Mesenchymal stem cell (in vitro differentiated cells and primary cell): Measurements from ENCODE around the gene LRP1.

Source experiments
- DNase-seq: peaks from one replicate; pipeline ENCODE4 v3.0.0-alpha.2; 2013
- H2AFZ ChIP-seq: one replicate; pipeline ENCODE4 v1.6.1; 2013; ENCODE audit warnings: low read depth, mild to moderate bottlenecking, control low read depth, inconsistent platforms, low read length, moderate library complexity
- H2AK5ac ChIP-seq: 2 replicates; pipeline ENCODE4 v1.6.1; 2013; ENCODE audit warnings: low read length, moderate library complexity, mild to moderate bottlenecking, inconsistent platforms; ENCODE audit not compliant: severe bottlenecking
- H2BK120ac ChIP-seq: one replicate; pipeline ENCODE4 v1.6.1; 2013; ENCODE audit warnings: low read depth, mild to moderate bottlenecking, inconsistent platforms, low read length, moderate library complexity
- H2BK12ac ChIP-seq, 2 experiments: one replicate each; pipeline ENCODE4 v1.6.1; 2013; ENCODE audit warnings: inconsistent platforms in 2 of 2, low read length in 2 of 2, mild to moderate bottlenecking in 2 of 2, moderate library complexity in 2 of 2, control low read depth in 1 of 2
- H2BK15ac ChIP-seq: one replicate; pipeline ENCODE4 v1.6.1; 2013; ENCODE audit warnings: mild to moderate bottlenecking, low read depth, inconsistent platforms; ENCODE audit not compliant: poor library complexity, severe bottlenecking
- H2BK5ac ChIP-seq: 2 replicates; pipeline ENCODE4 v1.6.1; 2013; ENCODE audit warnings: low read depth, mild to moderate bottlenecking, low read length, control low read depth, inconsistent platforms; ENCODE audit not compliant: poor library complexity, severe bottlenecking
- H3K14ac ChIP-seq, 2 experiments: one replicate each; pipeline ENCODE4 v1.6.1; 2013; ENCODE audit warnings: inconsistent platforms in 2 of 2, low read length in 2 of 2, control low read depth in 1 of 2, mild to moderate bottlenecking in 1 of 2, moderate library complexity in 1 of 2
- H3K18ac ChIP-seq, 2 experiments: one replicate each; pipeline ENCODE4 v1.6.1; 2013; ENCODE audit warnings: inconsistent platforms in 2 of 2, low read length in 2 of 2, control low read depth in 1 of 2, low read depth in 1 of 2, mild to moderate bottlenecking in 1 of 2
- H3K23ac ChIP-seq, 2 experiments: one replicate each; pipeline ENCODE4 v1.6.1; 2013; ENCODE audit warnings: inconsistent platforms in 2 of 2, low read length in 2 of 2, mild to moderate bottlenecking in 2 of 2, moderate library complexity in 2 of 2, control low read depth in 1 of 2
- H3K27ac ChIP-seq: 2 replicates; pipeline ENCODE4 v1.5.1; 2013; ENCODE audit warnings: mild to moderate bottlenecking, moderate library complexity, low read length, control low read depth, inconsistent platforms; ENCODE audit not compliant: poor library complexity, severe bottlenecking
- H3K27me3 ChIP-seq, 2 experiments: 2 replicates each; pipeline versions ENCODE4 v1.6.1 to v1.7.0; 2013; ENCODE audit warnings: low read length in 2 of 2, mild to moderate bottlenecking in 2 of 2, moderate library complexity in 2 of 2, control low read depth in 1 of 2, inconsistent platforms in 1 of 2; ENCODE audit not compliant: control insufficient read depth in 1 of 2, insufficient read depth in 1 of 2
- H3K36me3 ChIP-seq, 2 experiments: 2 replicates each; pipeline versions ENCODE4 v1.6.1 to v1.7.0; 2013; ENCODE audit warnings: low read length in 2 of 2, control low read depth in 1 of 2, inconsistent platforms in 1 of 2, low read depth in 1 of 2, mild to moderate bottlenecking in 1 of 2; ENCODE audit not compliant: insufficient read depth in 2 of 2, control insufficient read depth in 1 of 2
- H3K4ac ChIP-seq, 2 experiments: one replicate each; pipeline ENCODE4 v1.6.1; 2013; ENCODE audit warnings: inconsistent platforms in 2 of 2, low read length in 2 of 2, mild to moderate bottlenecking in 2 of 2, moderate library complexity in 2 of 2, control low read depth in 1 of 2, low read depth in 1 of 2
- H3K4me1 ChIP-seq: 2 replicates; pipeline ENCODE4 v1.6.1; 2013; ENCODE audit warnings: low read depth, low read length, control low read depth; ENCODE audit not compliant: control insufficient read depth, insufficient read depth
- H3K4me2 ChIP-seq: 2 replicates; pipeline ENCODE4 v1.6.1; 2013; ENCODE audit warnings: low read length, mild to moderate bottlenecking, inconsistent platforms; ENCODE audit not compliant: poor library complexity, severe bottlenecking
- H3K4me3 ChIP-seq, 2 experiments: 2 replicates each; pipeline versions ENCODE4 v1.5.1 to v1.7.0; 2013; ENCODE audit warnings: low read length in 2 of 2, mild to moderate bottlenecking in 2 of 2, control low read depth in 1 of 2, low read depth in 1 of 2; ENCODE audit not compliant: insufficient read depth in 1 of 2
- H3K79me1 ChIP-seq: replicated peaks from 2 replicates; pipeline ENCODE4 v1.6.1; 2013; ENCODE audit warnings: mild to moderate bottlenecking, control low read depth, low read length, inconsistent platforms; ENCODE audit not compliant: poor library complexity, severe bottlenecking
- H3K9ac ChIP-seq: 2 replicates; pipeline ENCODE4 v1.7.0; 2013; ENCODE audit warnings: mild to moderate bottlenecking, low read length, moderate library complexity
- H3K9me3 ChIP-seq: 2 replicates; pipeline ENCODE4 v1.7.0; 2013; ENCODE audit warnings: mild to moderate bottlenecking, low read length; ENCODE audit not compliant: control insufficient read depth
- H4K8ac ChIP-seq: one replicate; pipeline ENCODE4 v1.6.1; 2013; ENCODE audit warnings: inconsistent platforms, mild to moderate bottlenecking, low read length, moderate library complexity
- H4K91ac ChIP-seq: one replicate; pipeline ENCODE4 v1.6.1; 2013; ENCODE audit warnings: mild to moderate bottlenecking, low read length, inconsistent platforms
- WGBS: methylation state at CpG from one replicate; pipeline ENCODE4 v1.1.7; 2013; ENCODE audit warnings: mixed read lengths; 5-methylcytosine and 5-hydroxymethylcytosine counted together

Gene LRP1

GRCh38 chr12:57195611-57196371 lies 67.5 kb downstream of the LRP1 start:
- H3K9ac ChIP-seq = no peak overlapping the region
- H3K4me3 ChIP-seq = no peak overlapping the region
- DNase-seq = no peak
- H3K4me2 ChIP-seq = no peak overlapping the region
- peaks cover 11% of the 10 kb centered on the region for H3K79me1 ChIP-seq
- no peak overlapping the region for H3K18ac ChIP-seq
- no peak overlapping the region for H2BK15ac ChIP-seq
- H3K27ac ChIP-seq = no peak overlapping the region
- H2BK12ac ChIP-seq = no peak overlapping the region
- H3K27me3 ChIP-seq = no peaks in the 10 kb centered on the region
- H4K91ac ChIP-seq = no peak overlapping the region
- no peaks in the 10 kb centered on the region for H3K4me1 ChIP-seq
- 90% methylated on average over 30 of the region's 34 CpGs for WGBS
- H3K36me3 ChIP-seq = peaks cover 100% of the 10 kb centered on the region in 2 experiments
- no peak overlapping the region for H2BK5ac ChIP-seq
- H3K14ac ChIP-seq = no peak overlapping the region
- H2AK5ac ChIP-seq = no peak overlapping the region
- H3K23ac ChIP-seq = no peak overlapping the region
- H4K8ac ChIP-seq = no peak overlapping the region
- no peak overlapping the region for H2AFZ ChIP-seq
- no peak overlapping the region for H2BK120ac ChIP-seq
- no peaks in the 10 kb centered on the region for H3K9me3 ChIP-seq
- H3K4ac ChIP-seq = no peak overlapping the region

DNA sequence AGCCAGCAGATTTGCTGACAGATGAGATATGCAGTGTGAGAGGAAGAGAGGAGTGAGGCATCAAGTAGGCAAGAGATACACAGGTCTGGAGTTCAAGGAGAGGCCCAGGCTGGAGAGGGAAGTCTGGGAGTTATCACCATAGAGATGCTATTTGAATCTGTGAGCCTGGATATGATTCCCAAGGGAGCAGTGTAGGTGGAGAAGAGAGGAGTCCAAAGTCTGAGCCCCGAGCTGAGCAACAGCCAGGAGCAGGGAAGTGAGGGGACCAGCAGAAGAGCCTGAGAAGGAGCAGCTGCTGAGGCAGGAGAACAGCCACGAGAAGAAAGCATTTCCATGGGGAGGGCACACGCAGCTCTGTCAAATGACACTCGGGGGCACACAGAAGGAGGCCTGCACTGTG lies 68.2 kb downstream of the LRP1 start:
- H4K91ac ChIP-seq = no peak overlapping the region
- H3K9ac ChIP-seq = no peak overlapping the region
- H3K23ac ChIP-seq = no peak overlapping the region
- no peak overlapping the region for H4K8ac ChIP-seq
- no peak overlapping the region for H3K4ac ChIP-seq
- no peaks in the 10 kb centered on the region for H3K27me3 ChIP-seq
- H2AK5ac ChIP-seq = no peak overlapping the region
- H3K4me3 ChIP-seq = no peak overlapping the region
- H2BK12ac ChIP-seq = no peak overlapping the region
- no peak overlapping the region for H2BK5ac ChIP-seq
- no peaks in the 10 kb centered on the region for H3K4me1 ChIP-seq
- peaks cover 100% of the 10 kb centered on the region in 2 experiments for H3K36me3 ChIP-seq
- H3K4me2 ChIP-seq = no peak overlapping the region
- no peak overlapping the region for H3K27ac ChIP-seq
- no peak overlapping the region for H2BK120ac ChIP-seq
- H3K9me3 ChIP-seq = no peaks in the 10 kb centered on the region
- H3K18ac ChIP-seq = no peak overlapping the region
- no peak for DNase-seq
- WGBS = 89% methylated on average over 4 of the region's 4 CpGs
- peaks cover 11% of the 10 kb centered on the region for H3K79me1 ChIP-seq
- H2BK15ac ChIP-seq = no peak overlapping the region
- H2AFZ ChIP-seq = no peak overlapping the region
- H3K14ac ChIP-seq = no peak overlapping the region

- H3K18ac ChIP-seq = no peak overlapping the region
- H2BK12ac ChIP-seq = no peak overlapping the region
- 95% methylated on average over 22 of the region's 22 CpGs for WGBS
- no peak overlapping the region for H4K91ac ChIP-seq
- H3K23ac ChIP-seq = no peak overlapping the region
- no peak overlapping the region for H2AFZ ChIP-seq
- DNase-seq = no peak
- H3K9ac ChIP-seq = no peak overlapping the region
- peaks cover 14% of the 10 kb centered on the region for H3K79me1 ChIP-seq
- H2BK15ac ChIP-seq = no peak overlapping the region
- H3K36me3 ChIP-seq = peaks cover 100% of the 10 kb centered on the region in 2 experiments
- H3K27me3 ChIP-seq = no peaks in the 10 kb centered on the region
- H2AK5ac ChIP-seq = no peak overlapping the region
- H3K4ac ChIP-seq = no peak overlapping the region
- no peaks in the 10 kb centered on the region for H3K9me3 ChIP-seq
- H3K14ac ChIP-seq = no peak overlapping the region
- no peak overlapping the region for H3K4me3 ChIP-seq
- H2BK120ac ChIP-seq = no peak overlapping the region
- H3K4me2 ChIP-seq = no peak overlapping the region
- no peak overlapping the region for H2BK5ac ChIP-seq
- no peaks in the 10 kb centered on the region for H3K4me1 ChIP-seq
- H3K27ac ChIP-seq = no peak overlapping the region
- no peak overlapping the region for H4K8ac ChIP-seq
Observed at GRCh38 chr12:57196956-57197355, 68.7 kb downstream of the LRP1 start.

- no peaks in the 10 kb centered on the region for H3K27me3 ChIP-seq
- H3K36me3 ChIP-seq = peaks cover 99 to 100% of the 10 kb centered on the region in 2 experiments
- H3K23ac ChIP-seq = no peak overlapping the region
- peaks cover 11% of the 10 kb centered on the region for H3K79me1 ChIP-seq
- H3K4me2 ChIP-seq = no peak overlapping the region
- H3K4me1 ChIP-seq = no peaks in the 10 kb centered on the region
- H3K4me3 ChIP-seq = no peak overlapping the region
- DNase-seq = no peak
- no peak overlapping the region for H3K27ac ChIP-seq
- no peak overlapping the region for H3K4ac ChIP-seq
- no peak overlapping the region for H3K9ac ChIP-seq
- H2AFZ ChIP-seq = no peak overlapping the region
- no peak overlapping the region for H2BK5ac ChIP-seq
- WGBS = 98% methylated on average over 17 of the region's 17 CpGs
- no peak overlapping the region for H2BK12ac ChIP-seq
- H4K8ac ChIP-seq = no peak overlapping the region
- no peaks in the 10 kb centered on the region for H3K9me3 ChIP-seq
- H3K18ac ChIP-seq = no peak overlapping the region
- no peak overlapping the region for H2BK15ac ChIP-seq
- no peak overlapping the region for H4K91ac ChIP-seq
- H3K14ac ChIP-seq = no peak overlapping the region
- H2BK120ac ChIP-seq = no peak overlapping the region
- no peak overlapping the region for H2AK5ac ChIP-seq
Observed at GRCh38 chr12:57198329-57198728, 70.0 kb downstream of the LRP1 start.
